Measurements from ENCODE around the gene GALNT13. TPM values are rescaled to one million over a fixed set of nuclear protein-coding genes. Genes with fewer than 3 reads are reported as not detected.

Gene GALNT13
- total RNA-seq, 1 donor from 2014 or later = 0.46 TPM

GRCh38 chr2:154403242-154403790 lies 531.6 kb downstream of the GALNT13 start:
- DNase-seq (ENCODE audit: low read depth, low spot score) = no peak

GRCh38 chr2:154408786-154409185 lies 537.1 kb downstream of the GALNT13 start:
- no peak for DNase-seq (ENCODE audit: low read depth, low spot score)

GRCh38 chr2:154422251-154422650 lies 550.5 kb downstream of the GALNT13 start:
- no peak for DNase-seq (ENCODE audit: low read depth, low spot score)

GRCh38 chr2:154425994-154426393 lies 554.3 kb downstream of the GALNT13 start:
- no peak for DNase-seq (ENCODE audit: low read depth, low spot score)

- DNase-seq (ENCODE audit: low read depth, low spot score) = no peak
Observed at GRCh38 chr2:154427453-154427852, 555.7 kb downstream of the GALNT13 start.

- DNase-seq (ENCODE audit: low read depth, low spot score) = no peak
Observed at GRCh38 chr2:154428022-154428421, 556.3 kb downstream of the GALNT13 start.

GRCh38 chr2:154433010-154433409 lies 561.3 kb downstream of the GALNT13 start:
- no peak for DNase-seq (ENCODE audit: low read depth, low spot score)

- no peak for DNase-seq (ENCODE audit: low read depth, low spot score)
Observed at GRCh38 chr2:154437104-154437503, 565.4 kb downstream of the GALNT13 start.

- no peak for DNase-seq (ENCODE audit: low read depth, low spot score)
Observed at GRCh38 chr2:154439156-154439555, 567.4 kb downstream of the GALNT13 start.

- no peak for DNase-seq (ENCODE audit: low read depth, low spot score)
Observed at GRCh38 chr2:154443919-154444318, 572.2 kb downstream of the GALNT13 start.

GRCh38 chr2:154446324-154446723 lies 574.6 kb downstream of the GALNT13 start:
- DNase-seq (ENCODE audit: low read depth, low spot score) = no peak

GRCh38 chr2:154447727-154448418 lies 576.2 kb downstream of the GALNT13 start:
- no peak for DNase-seq (ENCODE audit: low read depth, low spot score)

- no peak for DNase-seq (ENCODE audit: low read depth, low spot score)
Observed at GRCh38 chr2:154449951-154450658, 578.4 kb downstream of the GALNT13 start.

- DNase-seq (ENCODE audit: low read depth, low spot score) = no peak
Observed at GRCh38 chr2:154452471-154452870, 580.7 kb downstream of the GALNT13 start.

- no peak for DNase-seq (ENCODE audit: low read depth, low spot score)
Observed at GRCh38 chr2:154452906-154453493, 581.3 kb downstream of the GALNT13 start.

GRCh38 chr2:154455166-154455565 lies 583.4 kb downstream of the GALNT13 start:
- DNase-seq (ENCODE audit: low read depth, low spot score) = no peak

- no peak for DNase-seq (ENCODE audit: low read depth, low spot score)
Observed at GRCh38 chr2:154455866-154456265, 584.1 kb downstream of the GALNT13 start.

- no peak for DNase-seq (ENCODE audit: low read depth, low spot score)
Observed at GRCh38 chr2:154457286-154457685, 585.6 kb downstream of the GALNT13 start.

GRCh38 chr2:154459286-154459685 lies 587.6 kb downstream of the GALNT13 start:
- DNase-seq (ENCODE audit: low read depth, low spot score) = no peak

- DNase-seq (ENCODE audit: low read depth, low spot score) = no peak
Observed at GRCh38 chr2:154462634-154463033, 590.9 kb downstream of the GALNT13 start.

- no peak for DNase-seq (ENCODE audit: low read depth, low spot score)
Observed at GRCh38 chr2:154466226-154466625, 594.5 kb downstream of the GALNT13 start.

GRCh38 chr2:154470376-154470775 lies 598.7 kb downstream of the GALNT13 start:
- DNase-seq (ENCODE audit: low read depth, low spot score) = no peak
